ENCODE measurements around the gene MIB1.

The MIB1 gene

DNA sequence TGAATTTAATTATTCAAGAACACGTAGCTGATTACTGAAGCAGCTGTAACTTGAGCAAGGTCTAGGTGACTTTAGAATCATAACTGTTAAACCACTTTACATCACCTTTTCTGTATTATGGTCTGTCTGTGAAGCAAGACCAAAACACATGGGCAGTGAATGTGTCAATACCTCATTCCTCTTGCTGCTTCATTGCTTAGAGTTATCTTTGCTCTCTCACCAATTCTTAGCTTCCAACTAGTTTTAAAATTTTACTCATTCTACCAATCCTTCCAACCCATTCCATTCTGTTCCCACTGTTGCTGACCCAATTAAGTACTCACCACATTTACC, 80.2 kb downstream of the MIB1 start:
- CTCF ChIA-PET, result interaction anchor here (0.5 to 3.4 kb wide), 14 partner anchors 10 to 135 kb away, joined by 3 to 32 read pairs (median 4); no protein-coding TSS in a partner anchor
- POLR2A ChIA-PET, result no interaction called here

DNA sequence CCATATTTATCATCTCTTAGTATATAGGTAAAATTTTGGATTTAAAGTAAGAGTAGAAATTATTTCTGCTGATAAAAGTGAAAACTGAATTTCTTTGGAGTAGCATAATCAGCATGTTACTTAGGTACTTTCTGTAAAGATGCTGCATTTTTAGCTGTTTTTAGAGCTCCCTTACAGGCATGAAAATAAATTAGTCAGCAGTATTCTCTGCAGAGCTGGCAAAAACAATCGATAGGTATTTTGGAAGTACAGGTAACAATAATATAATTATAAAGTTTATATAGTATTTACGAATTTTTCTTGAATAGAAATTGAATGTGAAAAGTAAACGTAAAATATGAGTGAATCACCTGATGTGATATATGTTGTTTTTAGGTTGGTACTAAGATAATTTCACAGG, 83.3 kb downstream of the MIB1 start:
- no peaks in the 10 kb centered on the region for H3K4me1 ChIP-seq (ENCODE audit: control insufficient read depth, insufficient read depth, low read length)
- TF ChIP-seq ZNF585B (tag by site-specific recombination; IDR thresholded peaks at IDR 0.05) (no peak), ZNF16 (tag by site-specific recombination; IDR thresholded peaks at IDR 0.05; ENCODE audit: low read depth) (no peak), GLIS2 (tag by site-specific recombination; IDR thresholded peaks at IDR 0.05) (no peak), ZNF23 (tag by site-specific recombination; IDR thresholded peaks at IDR 0.05; ENCODE audit: borderline replicate concordance) (no peak), ZNF404 (tag by site-specific recombination; IDR thresholded peaks at IDR 0.05) (no peak), KLF7 (tag by site-specific recombination; IDR thresholded peaks at IDR 0.05; ENCODE audit: borderline replicate concordance) (no peak)
- TF ChIP-seq, protein P1, sequence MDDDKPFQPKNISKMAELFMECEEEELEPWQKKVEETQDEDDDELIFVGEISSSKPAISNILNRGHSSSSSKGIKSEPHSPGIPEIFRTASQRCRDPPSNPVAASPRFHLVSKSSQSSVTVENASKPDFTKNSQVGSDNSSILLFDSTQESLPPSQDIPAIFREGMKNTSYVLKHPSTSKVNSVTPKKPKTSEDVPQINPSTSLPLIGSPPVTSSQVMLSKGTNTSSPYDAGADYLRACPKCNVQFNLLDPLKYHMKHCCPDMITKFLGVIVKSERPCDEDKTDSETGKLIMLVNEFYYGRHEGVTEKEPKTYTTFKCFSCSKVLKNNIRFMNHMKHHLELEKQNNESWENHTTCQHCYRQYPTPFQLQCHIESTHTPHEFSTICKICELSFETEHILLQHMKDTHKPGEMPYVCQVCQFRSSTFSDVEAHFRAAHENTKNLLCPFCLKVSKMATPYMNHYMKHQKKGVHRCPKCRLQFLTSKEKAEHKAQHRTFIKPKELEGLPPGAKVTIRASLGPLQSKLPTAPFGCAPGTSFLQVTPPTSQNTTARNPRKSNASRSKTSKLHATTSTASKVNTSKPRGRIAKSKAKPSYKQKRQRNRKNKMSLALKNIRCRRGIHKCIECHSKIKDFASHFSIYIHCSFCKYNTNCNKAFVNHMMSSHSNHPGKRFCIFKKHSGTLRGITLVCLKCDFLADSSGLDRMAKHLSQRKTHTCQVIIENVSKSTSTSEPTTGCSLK (tag by site-specific recombination; IDR thresholded peaks at IDR 0.05), result no peak
- POLR2A ChIA-PET, result no interaction called here
- no peak overlapping the region for H3K4me3 ChIP-seq (ENCODE audit: low read depth, low read length)
- no peaks in the 10 kb centered on the region for H3K9me3 ChIP-seq (ENCODE audit: control insufficient read depth, insufficient read depth, low read depth, low read length)
- H3K27ac ChIP-seq (ENCODE audit: extremely low read depth, low read depth, low read length), result no peak overlapping the region
- CTCF ChIA-PET, result interaction anchor here (0.7 kb wide), 3 partner anchors 18 to 519 kb away, joined by 3 to 6 read pairs (median 3); no protein-coding TSS in a partner anchor
- peaks cover 8 to 23% of the 10 kb centered on the region in 2 experiments; a peak in 2 of 3 replicates for H3K36me3 ChIP-seq (ENCODE audit: control insufficient read depth in 2 of 2, insufficient read depth in 1 of 2, low read length in 2 of 2)

More for the DNA sequence above, 80.2 kb downstream of the MIB1 start:
- Histone ChIP-seq H3K27ac (ENCODE audit: extremely low read depth, low read depth, low read length) (no peak overlapping the region), H3K4me3 (ENCODE audit: low read depth, low read length) (no peak overlapping the region), H3K9me3 (ENCODE audit: control insufficient read depth, insufficient read depth, low read depth, low read length) (no peaks in the 10 kb centered on the region), H3K4me1 (ENCODE audit: control insufficient read depth, insufficient read depth, low read length) (no peaks in the 10 kb centered on the region), H3K36me3 (ENCODE audit: control insufficient read depth in 2 of 2, insufficient read depth in 1 of 2, low read length in 2 of 2) (peaks cover 12 to 42% of the 10 kb centered on the region in 2 experiments; a peak in 2 of 3 replicates)
- TF ChIP-seq, protein P2, sequence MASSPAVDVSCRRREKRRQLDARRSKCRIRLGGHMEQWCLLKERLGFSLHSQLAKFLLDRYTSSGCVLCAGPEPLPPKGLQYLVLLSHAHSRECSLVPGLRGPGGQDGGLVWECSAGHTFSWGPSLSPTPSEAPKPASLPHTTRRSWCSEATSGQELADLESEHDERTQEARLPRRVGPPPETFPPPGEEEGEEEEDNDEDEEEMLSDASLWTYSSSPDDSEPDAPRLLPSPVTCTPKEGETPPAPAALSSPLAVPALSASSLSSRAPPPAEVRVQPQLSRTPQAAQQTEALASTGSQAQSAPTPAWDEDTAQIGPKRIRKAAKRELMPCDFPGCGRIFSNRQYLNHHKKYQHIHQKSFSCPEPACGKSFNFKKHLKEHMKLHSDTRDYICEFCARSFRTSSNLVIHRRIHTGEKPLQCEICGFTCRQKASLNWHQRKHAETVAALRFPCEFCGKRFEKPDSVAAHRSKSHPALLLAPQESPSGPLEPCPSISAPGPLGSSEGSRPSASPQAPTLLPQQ (tag by site-specific recombination; IDR thresholded peaks at IDR 0.05), result no peak
- TF ChIP-seq, protein P3, sequence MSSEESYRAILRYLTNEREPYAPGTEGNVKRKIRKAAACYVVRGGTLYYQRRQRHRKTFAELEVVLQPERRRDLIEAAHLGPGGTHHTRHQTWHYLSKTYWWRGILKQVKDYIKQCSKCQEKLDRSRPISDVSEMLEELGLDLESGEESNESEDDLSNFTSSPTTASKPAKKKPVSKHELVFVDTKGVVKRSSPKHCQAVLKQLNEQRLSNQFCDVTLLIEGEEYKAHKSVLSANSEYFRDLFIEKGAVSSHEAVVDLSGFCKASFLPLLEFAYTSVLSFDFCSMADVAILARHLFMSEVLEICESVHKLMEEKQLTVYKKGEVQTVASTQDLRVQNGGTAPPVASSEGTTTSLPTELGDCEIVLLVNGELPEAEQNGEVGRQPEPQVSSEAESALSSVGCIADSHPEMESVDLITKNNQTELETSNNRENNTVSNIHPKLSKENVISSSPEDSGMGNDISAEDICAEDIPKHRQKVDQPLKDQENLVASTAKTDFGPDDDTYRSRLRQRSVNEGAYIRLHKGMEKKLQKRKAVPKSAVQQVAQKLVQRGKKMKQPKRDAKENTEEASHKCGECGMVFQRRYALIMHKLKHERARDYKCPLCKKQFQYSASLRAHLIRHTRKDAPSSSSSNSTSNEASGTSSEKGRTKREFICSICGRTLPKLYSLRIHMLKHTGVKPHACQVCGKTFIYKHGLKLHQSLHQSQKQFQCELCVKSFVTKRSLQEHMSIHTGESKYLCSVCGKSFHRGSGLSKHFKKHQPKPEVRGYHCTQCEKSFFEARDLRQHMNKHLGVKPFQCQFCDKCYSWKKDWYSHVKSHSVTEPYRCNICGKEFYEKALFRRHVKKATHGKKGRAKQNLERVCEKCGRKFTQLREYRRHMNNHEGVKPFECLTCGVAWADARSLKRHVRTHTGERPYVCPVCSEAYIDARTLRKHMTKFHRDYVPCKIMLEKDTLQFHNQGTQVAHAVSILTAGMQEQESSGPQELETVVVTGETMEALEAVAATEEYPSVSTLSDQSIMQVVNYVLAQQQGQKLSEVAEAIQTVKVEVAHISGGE (tag by site-specific recombination; conservative IDR thresholded peaks at IDR 0.05; ENCODE audit: low read depth), result no peak
- TF ChIP-seq ZNF114 (tag by site-specific recombination; IDR thresholded peaks at IDR 0.05), result no peak
- TF ChIP-seq, protein P4, sequence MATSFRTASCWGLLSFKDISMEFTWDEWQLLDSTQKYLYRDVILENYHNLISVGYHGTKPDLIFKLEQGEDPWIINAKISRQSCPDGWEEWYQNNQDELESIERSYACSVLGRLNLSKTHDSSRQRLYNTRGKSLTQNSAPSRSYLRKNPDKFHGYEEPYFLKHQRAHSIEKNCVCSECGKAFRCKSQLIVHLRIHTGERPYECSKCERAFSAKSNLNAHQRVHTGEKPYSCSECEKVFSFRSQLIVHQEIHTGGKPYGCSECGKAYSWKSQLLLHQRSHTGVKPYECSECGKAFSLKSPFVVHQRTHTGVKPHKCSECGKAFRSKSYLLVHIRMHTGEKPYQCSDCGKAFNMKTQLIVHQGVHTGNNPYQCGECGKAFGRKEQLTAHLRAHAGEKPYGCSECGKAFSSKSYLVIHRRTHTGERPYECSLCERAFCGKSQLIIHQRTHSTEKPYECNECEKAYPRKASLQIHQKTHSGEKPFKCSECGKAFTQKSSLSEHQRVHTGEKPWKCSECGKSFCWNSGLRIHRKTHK (tag by site-specific recombination; IDR thresholded peaks at IDR 0.05), result no peak
- TF ChIP-seq, protein P5, sequence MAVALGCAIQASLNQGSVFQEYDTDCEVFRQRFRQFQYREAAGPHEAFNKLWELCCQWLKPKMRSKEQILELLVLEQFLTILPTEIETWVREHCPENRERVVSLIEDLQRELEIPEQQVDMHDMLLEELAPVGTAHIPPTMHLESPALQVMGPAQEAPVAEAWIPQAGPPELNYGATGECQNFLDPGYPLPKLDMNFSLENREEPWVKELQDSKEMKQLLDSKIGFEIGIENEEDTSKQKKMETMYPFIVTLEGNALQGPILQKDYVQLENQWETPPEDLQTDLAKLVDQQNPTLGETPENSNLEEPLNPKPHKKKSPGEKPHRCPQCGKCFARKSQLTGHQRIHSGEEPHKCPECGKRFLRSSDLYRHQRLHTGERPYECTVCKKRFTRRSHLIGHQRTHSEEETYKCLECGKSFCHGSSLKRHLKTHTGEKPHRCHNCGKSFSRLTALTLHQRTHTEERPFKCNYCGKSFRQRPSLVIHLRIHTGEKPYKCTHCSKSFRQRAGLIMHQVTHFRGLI (tag by site-specific recombination; IDR thresholded peaks at IDR 0.05), result no peak
- no peak for TF ChIP-seq ZNF596 (tag by site-specific recombination; IDR thresholded peaks at IDR 0.05)
- no peak for TF ChIP-seq ZNF426 (tag by site-specific recombination; IDR thresholded peaks at IDR 0.05)
- no peak for TF ChIP-seq ZNF621 (tag by site-specific recombination; IDR thresholded peaks at IDR 0.05)
- no peak for TF ChIP-seq ZNF777 (tag by site-specific recombination; IDR thresholded peaks at IDR 0.05; ENCODE audit: borderline replicate concordance)
- TF ChIP-seq ZBTB17 (tag by site-specific recombination; IDR thresholded peaks at IDR 0.05), result no peak
- no peak for TF ChIP-seq ZNF558 (tag by site-specific recombination; IDR thresholded peaks at IDR 0.05)
- TF ChIP-seq ZNF416 (tag by site-specific recombination; IDR thresholded peaks at IDR 0.05), result no peak
- TF ChIP-seq BCL11B (tag by site-specific recombination; IDR thresholded peaks at IDR 0.05; ENCODE audit: low read depth), result no peak
- no peak for TF ChIP-seq GFI1B (tag by site-specific recombination; IDR thresholded peaks at IDR 0.05)

All from HEK293 (cell line).